Right lobe of liver (tissue), 6 donors: ENCODE data around the gene SEPTIN8. TPM values are rescaled to one million over a fixed set of nuclear protein-coding genes. Genes with fewer than 3 reads are reported as not detected.

Source experiments
- ATAC-seq, 4 donors: fragments of 200-7000 bp; cut with Tn5 transposase; one replicate each; pipeline ENCODE4 v1.9.1; 2020; ENCODE audit warnings: mild to moderate bottlenecking in 4 of 4, moderate library complexity in 4 of 4
- DNase-seq, 3 donors: peaks; one replicate each; pipeline ENCODE4 v3.0.0-alpha.2; 2020
- H3K27ac ChIP-seq, 3 donors: fragments of 200-600 bp; one replicate each; pipeline ENCODE4 v1.8.0; 2022
- H3K27me3 ChIP-seq, 2 donors: fragments of 200-600 bp; one replicate each; pipeline ENCODE4 v1.8.0; 2022
- H3K36me3 ChIP-seq, 4 donors: fragments of 200-600 bp; sonication (generic) in 1 of 4; one replicate each; pipeline versions ENCODE4 v1.5.1 to v1.8.0; 2017 to 2022; ENCODE audit warnings: control low read depth in 1 of 4
- H3K4me1 ChIP-seq, 4 donors: fragments of 200-600 bp; sonication (generic) in 1 of 4; one replicate each; pipeline versions ENCODE4 v1.5.1 to v1.8.0; 2017 to 2022; ENCODE audit warnings: control low read depth in 1 of 4
- H3K4me3 ChIP-seq, 3 donors: fragments of 200-600 bp; one replicate each; pipeline ENCODE4 v1.8.0; 2022
- H3K9me3 ChIP-seq, 4 donors: fragments of 200-600 bp; sonication (generic) in 1 of 4; one replicate each; pipeline versions ENCODE4 v1.5.1 to v1.8.0; 2017 to 2022; ENCODE audit warnings: control low read depth in 1 of 4
- CTCF ChIP-seq, 4 donors: fragments of 200-600 bp in 3 of 4; fragments of 450-650 bp in 1 of 4; IDR thresholded peaks; one replicate each; pipeline versions ENCODE4 v1.5.1 to v1.8.0; 2016 to 2022; ENCODE audit warnings: antibody characterized with exemption in 4 of 4, mild to moderate bottlenecking in 2 of 4
- POLR2A ChIP-seq: fragments of 450-650 bp; IDR thresholded peaks from one replicate; pipeline ENCODE4 v1.6.1; 2017; ENCODE audit warnings: antibody characterized with exemption, mild to moderate bottlenecking
- WGBS: methylation state at CpG from one replicate; pipeline ENCODE4 v1.1.6; 2018; ENCODE audit warnings: low coverage, low lambda C conversion rate; ENCODE audit not compliant: insufficient coverage; ENCODE audit errors: missing lambda C conversion rate; 5-methylcytosine and 5-hydroxymethylcytosine counted together
- intact Hi-C, 2 donors: fragments of 100-400 bp; cut with DNase I; formaldehyde crosslinking; loops; one replicate each; pipeline versions ENCODE4 v1.11.2 to v1.14.1; 2022
- total RNA-seq, 6 experiments: library from RNA; depleted of rRNA in 2 of 6; stranded (reverse); fragments of >200 nt in 2 of 6; fragmentation: NEBNext Ultra II Directional in 3 of 6; extraction: Animal tissue kit (Norgen Biotek cat#: 25700) in 3 of 6; gene quantifications; one replicate each; pipeline versions ENCODE4 v1.1.0 to v1.2.4, GENCODE V29; 2016 to 2023
- donor health status: DM: no; HTN: yes; CAD: no.
- donor health status: DM: no; HTN: no; CAD: no.
- donor health status: DM: no; HTN: no; CAD: no.
- donor health status: DM: no; HTN: yes; CAD: no.
- donor health status: DM: no; HTN: yes; CAD: no.

The SEPTIN8 gene
- total RNA-seq, 6 experiments from 2014 or later, result 8.0 to 15.9 (median 13.3) TPM

GRCh38 chr5:132765311-132766019, 11.6 kb downstream of the SEPTIN8 start:
- H3K27me3 ChIP-seq, result no peaks in the 10 kb centered on the region
- intact Hi-C loops, result no loop called here
- H3K36me3 ChIP-seq, result peaks cover 0 to 8% (median 3%) of the 10 kb centered on the region in 4 donors
- DNase-seq, result no peak
- no peak overlapping the region for H3K27ac ChIP-seq
- TF ChIP-seq CTCF (IDR thresholded peaks at IDR 0.05), result no peak
- no peak for TF ChIP-seq POLR2A
- no peaks in the 10 kb centered on the region for H3K9me3 ChIP-seq
- no peak overlapping the region for H3K4me3 ChIP-seq
- no peak for ATAC-seq
- H3K4me1 ChIP-seq, result no peaks in the 10 kb centered on the region
- WGBS, result 81% methylated on average over 4 of the region's 12 CpGs

- no peak for TF ChIP-seq POLR2A
- no peak for TF ChIP-seq CTCF (IDR thresholded peaks at IDR 0.05)
- 94% methylated on average over 3 of the region's 7 CpGs for WGBS
These were observed 12.3 kb downstream of the SEPTIN8 start for GRCh38 chr5:132764671-132765238.

GRCh38 chr5:132764051-132764450, 13.0 kb downstream of the SEPTIN8 start:
- TF ChIP-seq CTCF (IDR thresholded peaks at IDR 0.05), result no peak
- TF ChIP-seq POLR2A, result no peak
- Histone ChIP-seq H3K36me3 (peaks cover 0 to 10% (median 3%) of the 10 kb centered on the region in 4 donors), H3K27me3 (no peaks in the 10 kb centered on the region), H3K4me1 (no peaks in the 10 kb centered on the region), H3K27ac (no peak overlapping the region), H3K4me3 (no peak overlapping the region), H3K9me3 (no peaks in the 10 kb centered on the region)
- ATAC-seq (no peak), DNase-seq (no peak)
- 80% methylated on average over 1 of the region's 10 CpGs for WGBS
- intact Hi-C loops, result no loop called here

More at GRCh38 chr5:132764671-132765238, 12.3 kb downstream of the SEPTIN8 start:
- Histone ChIP-seq H3K36me3 (peaks cover 0 to 8% (median 3%) of the 10 kb centered on the region in 4 donors), H3K4me1 (no peaks in the 10 kb centered on the region), H3K4me3 (no peak overlapping the region), H3K27me3 (no peaks in the 10 kb centered on the region), H3K9me3 (no peaks in the 10 kb centered on the region), H3K27ac (no peak overlapping the region)
- DNase-seq (no peak), ATAC-seq (no peak)
- intact Hi-C loops, result no loop called here

GRCh38 chr5:132763181-132764036, 13.6 kb downstream of the SEPTIN8 start:
- Histone ChIP-seq H3K27ac (no peak overlapping the region), H3K36me3 (peaks cover 0 to 12% (median 3%) of the 10 kb centered on the region in 4 donors), H3K4me3 (no peak overlapping the region), H3K27me3 (no peaks in the 10 kb centered on the region), H3K9me3 (no peaks in the 10 kb centered on the region), H3K4me1 (no peaks in the 10 kb centered on the region)
- no peak for TF ChIP-seq POLR2A
- TF ChIP-seq CTCF (IDR thresholded peaks at IDR 0.05), result no peak
- 92% methylated on average over 8 of the region's 17 CpGs for WGBS
- ATAC-seq, result peak in 1 of 4 donors; percentile 29
- DNase-seq, result no peak
- intact Hi-C loops, result no loop called here
